Endothelial cell of umbilical vein (primary cell): ENCODE data around the gene LAMB4. TPM values are rescaled to one million over a fixed set of nuclear protein-coding genes. Genes with fewer than 3 reads are reported as not detected.

Experiments
- BruUV-seq: library from RNA; stranded (reverse); fragments of 400-500 nt; replicated peaks from 2 replicates; lab custom pipeline; 2021; lab: Mats Ljungman, UMichigan
- CTCF ChIA-PET: fragments of 300-600, 350-600 bp; sonication (Branson Sonifier 250); formaldehyde crosslinking; loops from one replicate; lab custom pipeline; 2021; ENCODE audit warnings: antibody characterized with exemption, inconsistent platforms; lab: Charles Lee
- POLR2A ChIA-PET: fragments of 300-600, 350-600 bp; sonication (Branson Sonifier 250); formaldehyde crosslinking; loops from one replicate; lab custom pipeline; 2021; ENCODE audit warnings: antibody characterized with exemption, inconsistent platforms; lab: Charles Lee
- DNase-seq: peaks from one replicate; pipeline ENCODE4 v3.0.0-alpha.2; 2011; ENCODE audit warnings: low read depth, low spot score
- FAIRE-seq: peaks from 2 replicates; lab custom pipeline; 2011; peaks lifted over from hg19 to GRCh38; lab: Jason Lieb, UNC
- H2AFZ ChIP-seq: 2 replicates; pipeline ENCODE4 v1.6.0; 2012; ENCODE audit warnings: low read depth, low read length, control low read depth, inconsistent platforms
- H3K27ac ChIP-seq: 2 replicates; pipeline ENCODE4 v1.5.1; 2011; ENCODE audit warnings: low read depth, mild to moderate bottlenecking, control low read depth, low read length, moderate library complexity; ENCODE audit not compliant: insufficient read depth
- H3K27me3 ChIP-seq, 2 experiments: 2 replicates each; pipeline versions ENCODE4 v1.6.0 to v1.6.1; 2011; ENCODE audit warnings: low read length in 2 of 2, mixed read lengths in 1 of 2; ENCODE audit not compliant: control insufficient read depth in 2 of 2, insufficient read depth in 2 of 2
- H3K36me3 ChIP-seq, 2 experiments: 2 replicates in 1 of 2; 3 replicates in 1 of 2; pipeline ENCODE4 v1.5.1; 2011; ENCODE audit warnings: low read length in 2 of 2, mild to moderate bottlenecking in 1 of 2, moderate library complexity in 1 of 2; ENCODE audit not compliant: control insufficient read depth in 2 of 2, insufficient read depth in 2 of 2; ENCODE audit errors: extremely low read depth in 1 of 2
- H3K4me1 ChIP-seq: 3 replicates; pipeline ENCODE4 v1.5.1; 2011; ENCODE audit warnings: mild to moderate bottlenecking, low read length; ENCODE audit not compliant: control insufficient read depth, insufficient read depth; ENCODE audit errors: extremely low read depth
- H3K4me2 ChIP-seq: 2 replicates; pipeline ENCODE4 v1.6.1; 2011; ENCODE audit warnings: low read length, control low read depth, mixed read lengths; ENCODE audit not compliant: insufficient read depth
- H3K4me3 ChIP-seq, 3 experiments: fragments of 200-600 bp in 1 of 3; sonication (generic), shearing (Covaris generic) in 1 of 3; replicated peaks in 1 of 3; 2 replicates each; pipeline ENCODE4 v1.5.1; 2011 to 2016; ENCODE audit warnings: control low read depth in 3 of 3, low read length in 3 of 3, mild to moderate bottlenecking in 2 of 3, inconsistent platforms in 1 of 3, low read depth in 1 of 3, moderate library complexity in 1 of 3; ENCODE audit not compliant: insufficient read depth in 1 of 3
- H3K79me2 ChIP-seq: 2 replicates; pipeline ENCODE4 v1.6.0; 2012; ENCODE audit warnings: low read length, inconsistent platforms; ENCODE audit not compliant: control insufficient read depth, insufficient read depth
- H3K9ac ChIP-seq: replicated peaks from 2 replicates; pipeline ENCODE3; 2011; ENCODE audit warnings: low read length, control low read depth; ENCODE audit not compliant: insufficient read depth; ENCODE audit errors: extremely low read depth
- H3K9me1 ChIP-seq: replicated peaks from 3 replicates; pipeline ENCODE4 v1.6.0; 2011; ENCODE audit warnings: mild to moderate bottlenecking, low read length; ENCODE audit not compliant: control insufficient read depth, insufficient read depth; ENCODE audit errors: extremely low read depth
- H3K9me3 ChIP-seq: replicated peaks from 2 replicates; pipeline ENCODE4 v1.5.1; 2012; ENCODE audit warnings: low read length, inconsistent platforms; ENCODE audit not compliant: control insufficient read depth, insufficient read depth
- H4K20me1 ChIP-seq: replicated peaks from 2 replicates; pipeline ENCODE3; 2011; ENCODE audit warnings: mild to moderate bottlenecking, low read length; ENCODE audit not compliant: control insufficient read depth, insufficient read depth; ENCODE audit errors: extremely low read depth
- EZH2 ChIP-seq: IDR thresholded peaks from 2 replicates; pipeline ENCODE4 v1.6.1; 2012; ENCODE audit warnings: borderline replicate concordance, low read depth, mild to moderate bottlenecking, moderate library complexity, low read length, inconsistent platforms; ENCODE audit not compliant: severe bottlenecking
- FOS ChIP-seq: IDR thresholded peaks from 2 replicates; pipeline ENCODE4 v1.6.1; 2011; ENCODE audit warnings: mild to moderate bottlenecking, low read length, moderate library complexity, borderline replicate concordance; ENCODE audit not compliant: insufficient read depth
- JUN ChIP-seq: IDR thresholded peaks from 2 replicates; pipeline ENCODE4 v1.6.1; 2011; ENCODE audit warnings: borderline replicate concordance, low read depth; ENCODE audit not compliant: insufficient read length, insufficient read depth
- MAX ChIP-seq: IDR thresholded peaks from 2 replicates; pipeline ENCODE4 v1.6.1; 2011; ENCODE audit not compliant: insufficient read depth, insufficient read length
- MYC ChIP-seq: IDR thresholded peaks from one replicate; pipeline ENCODE4 v1.6.1; 2011; ENCODE audit warnings: mild to moderate bottlenecking, low read depth, low read length
- POLR2A ChIP-seq: IDR thresholded peaks from 2 replicates; pipeline ENCODE4 v1.6.1; 2012; ENCODE audit warnings: low read depth, mild to moderate bottlenecking, control low read depth, low read length
- POLR2AphosphoS5 ChIP-seq: IDR thresholded peaks from 2 replicates; pipeline ENCODE4 v1.6.1; 2012; ENCODE audit warnings: low read depth, mild to moderate bottlenecking, control low read depth, low read length, moderate library complexity; ENCODE audit not compliant: insufficient read depth
- dilution Hi-C: fragments of 300-500 bp; cut with MboI; formaldehyde crosslinking; loops from one replicate; pipeline ENCODE4 v1.15.0; 2019; ENCODE audit warnings: low sequenced_read_pairs; ENCODE audit not compliant: extremely low pct_ligation_motif_present
- intact Hi-C: fragments of 100-400 bp; cut with micrococcal nuclease; formaldehyde crosslinking; loops from one replicate; pipeline ENCODE4 v1.10.0; 2022
- polyA plus RNA-seq, 4 experiments: library from polyadenylated mRNA; depleted of rRNA in 3 of 4; stranded (reverse) in 3 of 4; unstranded in 1 of 4; fragments of >200 nt; gene quantifications; 2 replicates each; pipeline versions ENCODE4 v1.2.1 to v1.2.3, GENCODE V29; 2011 to 2012; ENCODE audit warnings: missing spikeins in 1 of 4
- total RNA-seq: library from RNA; stranded (reverse); gene quantifications from 2 replicates; pipeline ENCODE4 v1.2.3, GENCODE V29; 2021
- TF ChIP-seq, protein P1 (sequence below), 2 donors: IDR thresholded peaks; 1 replicate in 1 of 2; 2 replicates in 1 of 2; pipeline ENCODE4 v1.5.1; 2011; ENCODE audit warnings: low read length in 2 of 2, mild to moderate bottlenecking in 2 of 2, moderate library complexity in 2 of 2, control low read depth in 1 of 2, inconsistent platforms in 1 of 2, low read depth in 1 of 2; ENCODE audit not compliant: insufficient read depth in 1 of 2; ENCODE audit errors: extremely low read depth in 1 of 2

Gene LAMB4
- total and polyA plus RNA-seq, 2 donors (not counting 3 experiments of a cell fraction or from before 2014, with no cell fraction given): 0.15 to 0.20 TPM

- DNase-seq (no peak), FAIRE-seq (no peak)
- Histone ChIP-seq H3K36me3 (peaks cover 61 to 76% of the 10 kb centered on the region in 2 experiments), H3K27me3 (no peaks in the 10 kb centered on the region), H3K4me1 (peaks cover 23% of the 10 kb centered on the region), H3K79me2 (peaks cover 86% of the 10 kb centered on the region), H3K4me3 (no peak overlapping the region), H3K4me2 (no peak overlapping the region), H2AFZ (no peak overlapping the region), H3K27ac (no peak overlapping the region), H3K9me3 (no peaks in the 10 kb centered on the region), H4K20me1 (peaks cover 12% of the 10 kb centered on the region), H3K9ac (no peak overlapping the region), H3K9me1 (no peaks in the 10 kb centered on the region)
- TF ChIP-seq POLR2AphosphoS5: peak; percentile 9
- TF ChIP-seq EZH2: no peak
- no peak for TF ChIP-seq MAX
- no peak for TF ChIP-seq POLR2A
- TF ChIP-seq, protein P1, sequence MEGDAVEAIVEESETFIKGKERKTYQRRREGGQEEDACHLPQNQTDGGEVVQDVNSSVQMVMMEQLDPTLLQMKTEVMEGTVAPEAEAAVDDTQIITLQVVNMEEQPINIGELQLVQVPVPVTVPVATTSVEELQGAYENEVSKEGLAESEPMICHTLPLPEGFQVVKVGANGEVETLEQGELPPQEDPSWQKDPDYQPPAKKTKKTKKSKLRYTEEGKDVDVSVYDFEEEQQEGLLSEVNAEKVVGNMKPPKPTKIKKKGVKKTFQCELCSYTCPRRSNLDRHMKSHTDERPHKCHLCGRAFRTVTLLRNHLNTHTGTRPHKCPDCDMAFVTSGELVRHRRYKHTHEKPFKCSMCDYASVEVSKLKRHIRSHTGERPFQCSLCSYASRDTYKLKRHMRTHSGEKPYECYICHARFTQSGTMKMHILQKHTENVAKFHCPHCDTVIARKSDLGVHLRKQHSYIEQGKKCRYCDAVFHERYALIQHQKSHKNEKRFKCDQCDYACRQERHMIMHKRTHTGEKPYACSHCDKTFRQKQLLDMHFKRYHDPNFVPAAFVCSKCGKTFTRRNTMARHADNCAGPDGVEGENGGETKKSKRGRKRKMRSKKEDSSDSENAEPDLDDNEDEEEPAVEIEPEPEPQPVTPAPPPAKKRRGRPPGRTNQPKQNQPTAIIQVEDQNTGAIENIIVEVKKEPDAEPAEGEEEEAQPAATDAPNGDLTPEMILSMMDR (IDR thresholded peaks at IDR 0.05; ENCODE audit: extremely low read depth in 1 of 2, insufficient read depth in 1 of 2, low read depth in 1 of 2, low read length in 2 of 2): no peak
- no peak for TF ChIP-seq JUN
- TF ChIP-seq MYC: no peak
- TF ChIP-seq FOS: no peak
- ChIA-PET POLR2A (no interaction called here), CTCF (no interaction called here)
- intact Hi-C loops (no loop called here), dilution Hi-C loops (no loop called here)
- no TSS peak for BruUV-seq
These were observed 151.2 kb downstream of the LAMB4 start for GRCh38 chr7:107978815-107979408.
